Neuronal stem cell (in vitro differentiated cells): Measurements from ENCODE around the gene UGT1A4.

Experiments
- DNase-seq: peaks from one replicate; pipeline ENCODE4 v3.0.0-alpha.2; 2013; ENCODE audit warnings: low spot score
- H2AFZ ChIP-seq: one replicate; pipeline ENCODE4 v1.6.1; 2013; ENCODE audit warnings: mild to moderate bottlenecking, low read length, inconsistent platforms
- H2AK5ac ChIP-seq: 2 replicates; pipeline ENCODE4 v1.6.1; 2013; ENCODE audit warnings: low read depth, mild to moderate bottlenecking, inconsistent platforms, low read length, moderate library complexity, mixed read lengths
- H2BK120ac ChIP-seq: 2 replicates; pipeline ENCODE4 v1.6.1; 2013; ENCODE audit warnings: low read depth, mild to moderate bottlenecking, inconsistent platforms, low read length, moderate library complexity, mixed read lengths
- H2BK12ac ChIP-seq: one replicate; pipeline ENCODE4 v1.6.1; 2013; ENCODE audit warnings: low read length, inconsistent platforms
- H2BK15ac ChIP-seq: 2 replicates; pipeline ENCODE4 v1.6.1; 2013; ENCODE audit warnings: mild to moderate bottlenecking, low read length, inconsistent platforms, mixed read lengths
- H2BK5ac ChIP-seq: one replicate; pipeline ENCODE4 v1.6.1; 2013; ENCODE audit warnings: inconsistent platforms, mild to moderate bottlenecking, low read length, moderate library complexity
- H3K14ac ChIP-seq: one replicate; pipeline ENCODE4 v1.6.1; 2013; ENCODE audit warnings: low read length, inconsistent platforms
- H3K18ac ChIP-seq: 2 replicates; pipeline ENCODE4 v1.6.1; 2013; ENCODE audit warnings: low read length, inconsistent platforms
- H3K23ac ChIP-seq: 2 replicates; pipeline ENCODE4 v1.6.1; 2013; ENCODE audit warnings: low read depth, mild to moderate bottlenecking, mixed read lengths, low read length, inconsistent platforms; ENCODE audit not compliant: poor library complexity
- H3K27ac ChIP-seq: replicated peaks from 3 replicates; pipeline ENCODE4 v1.5.1; 2013; ENCODE audit warnings: low read length, inconsistent platforms
- H3K27me3 ChIP-seq, 3 experiments: 2 replicates each; pipeline ENCODE4 v1.6.1; 2013; ENCODE audit warnings: low read length in 3 of 3, mild to moderate bottlenecking in 2 of 3, inconsistent platforms in 1 of 3, low read depth in 1 of 3, mixed read lengths in 1 of 3, moderate library complexity in 1 of 3; ENCODE audit not compliant: control insufficient read depth in 3 of 3, insufficient read depth in 3 of 3
- H3K36me3 ChIP-seq, 2 donors: replicated peaks in 1 of 2; 2 replicates each; pipeline ENCODE4 v1.6.1; 2013; ENCODE audit warnings: low read length in 2 of 2; ENCODE audit not compliant: control insufficient read depth in 2 of 2, insufficient read depth in 2 of 2
- H3K4ac ChIP-seq: 2 replicates; pipeline ENCODE4 v1.6.1; 2013; ENCODE audit warnings: inconsistent platforms, mild to moderate bottlenecking, low read length, moderate library complexity
- H3K4me1 ChIP-seq, 2 donors: 1 replicate in 1 of 2; 2 replicates in 1 of 2; pipeline ENCODE4 v1.6.1; 2013; ENCODE audit warnings: low read length in 2 of 2, low read depth in 1 of 2; ENCODE audit not compliant: control insufficient read depth in 2 of 2, insufficient read depth in 1 of 2
- H3K4me2 ChIP-seq: one replicate; pipeline ENCODE4 v1.6.1; 2013; ENCODE audit warnings: mild to moderate bottlenecking, low read length, inconsistent platforms; ENCODE audit not compliant: insufficient read depth, poor library complexity, severe bottlenecking
- H3K4me3 ChIP-seq, 2 donors: 2 replicates each; pipeline ENCODE4 v1.5.1; 2013; ENCODE audit warnings: low read length in 2 of 2, mild to moderate bottlenecking in 2 of 2, inconsistent platforms in 1 of 2, moderate library complexity in 1 of 2
- H3K79me1 ChIP-seq: one replicate; pipeline ENCODE4 v1.6.1; 2013; ENCODE audit warnings: low read depth, mild to moderate bottlenecking, inconsistent platforms, low read length, moderate library complexity
- H3K9ac ChIP-seq: one replicate; pipeline ENCODE4 v1.6.1; 2013; ENCODE audit warnings: mild to moderate bottlenecking, low read depth, low read length, inconsistent platforms; ENCODE audit not compliant: poor library complexity
- H3K9me3 ChIP-seq, 2 donors: replicated peaks in 1 of 2; 2 replicates each; pipeline versions ENCODE3 to v1.6.1; 2013; ENCODE audit warnings: low read length in 2 of 2, mild to moderate bottlenecking in 2 of 2, inconsistent platforms in 1 of 2, low read depth in 1 of 2, mixed read lengths in 1 of 2, moderate library complexity in 1 of 2; ENCODE audit not compliant: control insufficient read depth in 2 of 2, insufficient read depth in 1 of 2
- H4K8ac ChIP-seq: one replicate; pipeline ENCODE4 v1.6.1; 2013; ENCODE audit warnings: low read depth, mild to moderate bottlenecking, inconsistent platforms, low read length, moderate library complexity
- H4K91ac ChIP-seq: one replicate; pipeline ENCODE4 v1.6.1; 2013; ENCODE audit warnings: low read length, low read depth, mild to moderate bottlenecking, inconsistent platforms; ENCODE audit not compliant: poor library complexity
- WGBS, 2 donors: extraction: QIAGEN DNeasy Blood & Tissue Kit; methylation state at CpG; one replicate each; pipeline ENCODE4 v1.1.7; 2013; ENCODE audit warnings: missing lambda C conversion rate in 2 of 2, mixed read lengths in 1 of 2; ENCODE audit not compliant: insufficient read length in 2 of 2, insufficient replicate concordance in 1 of 2; ENCODE audit errors: extremely low coverage in 2 of 2; 5-methylcytosine and 5-hydroxymethylcytosine counted together

Gene UGT1A4

DNA sequence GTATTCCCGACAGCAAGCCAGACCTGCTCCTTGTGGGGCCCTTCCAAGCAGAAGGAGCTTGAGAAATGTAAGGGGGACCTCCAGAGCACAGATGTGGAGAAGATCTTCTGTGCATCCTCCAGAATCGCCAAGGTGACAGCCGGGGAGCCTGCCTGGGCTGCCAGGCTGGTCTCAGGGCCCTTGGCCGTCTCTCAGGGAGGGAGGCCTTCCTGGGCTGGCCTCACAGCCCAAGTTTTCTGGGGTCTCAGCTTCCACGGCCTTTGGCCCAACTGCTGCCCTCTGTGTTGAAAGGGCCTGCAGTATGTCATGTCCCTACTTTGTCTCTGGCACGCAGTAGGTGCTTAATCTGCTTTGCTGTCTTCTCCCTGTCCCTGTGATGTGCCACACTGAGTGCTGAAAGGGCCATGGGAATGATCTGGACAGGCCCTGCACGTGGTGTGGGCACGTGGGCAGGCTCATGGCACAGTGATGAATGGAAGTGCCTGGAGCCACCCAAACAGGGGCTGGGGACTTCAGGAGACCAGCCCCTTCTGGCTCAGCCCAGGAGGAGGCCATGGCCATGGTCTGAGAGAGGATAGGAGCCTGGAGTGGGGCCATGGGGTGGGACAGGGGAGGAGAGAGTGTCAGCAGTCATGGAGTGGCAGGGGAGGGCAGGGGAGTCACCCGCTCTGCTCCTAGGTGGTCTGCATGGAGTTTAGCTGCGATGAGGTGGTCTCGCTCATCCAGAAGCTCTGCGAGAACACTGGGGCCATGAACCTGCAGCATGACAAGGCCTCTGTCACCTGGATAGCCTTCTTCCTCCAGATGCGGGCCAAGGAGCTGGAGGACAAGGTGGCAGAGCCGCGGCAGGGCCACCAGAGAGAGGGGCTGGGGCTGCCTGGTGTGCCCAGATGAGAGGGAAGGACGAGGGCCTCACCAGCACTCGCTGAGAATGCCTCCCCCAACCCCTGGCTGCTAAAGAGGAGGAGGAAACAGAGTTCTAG lies 100.4 kb downstream of the UGT1A4 start:
- Histone ChIP-seq H3K18ac (no peak overlapping the region), H2BK12ac (no peak overlapping the region), H2BK15ac (peak overlapping the region; percentile 35), H2BK120ac (no peak overlapping the region), H3K23ac (no peak overlapping the region), H4K8ac (no peak overlapping the region), H3K4me2 (no peak overlapping the region), H3K27me3 (peaks cover 0 to 3% (median 0%) of the 10 kb centered on the region in 3 experiments), H3K27ac (no peak overlapping the region), H3K9ac (no peak overlapping the region), H3K79me1 (no peaks in the 10 kb centered on the region), H2AFZ (no peak overlapping the region), H4K91ac (no peak overlapping the region), H2AK5ac (peak overlapping the region; percentile 49), H3K36me3 (no peaks in the 10 kb centered on the region), H3K4ac (no peak overlapping the region), H3K9me3 (no peaks in the 10 kb centered on the region), H2BK5ac (no peak overlapping the region), H3K4me3 (no peak overlapping the region), H3K4me1 (peaks cover 0 to 2% of the 10 kb centered on the region in 2 donors), H3K14ac (peak overlapping the region; percentile 42)
- WGBS, 2 donors: no CpG with 5 or more reads among the region's 17 CpGs
- DNase-seq: no peak

DNA sequence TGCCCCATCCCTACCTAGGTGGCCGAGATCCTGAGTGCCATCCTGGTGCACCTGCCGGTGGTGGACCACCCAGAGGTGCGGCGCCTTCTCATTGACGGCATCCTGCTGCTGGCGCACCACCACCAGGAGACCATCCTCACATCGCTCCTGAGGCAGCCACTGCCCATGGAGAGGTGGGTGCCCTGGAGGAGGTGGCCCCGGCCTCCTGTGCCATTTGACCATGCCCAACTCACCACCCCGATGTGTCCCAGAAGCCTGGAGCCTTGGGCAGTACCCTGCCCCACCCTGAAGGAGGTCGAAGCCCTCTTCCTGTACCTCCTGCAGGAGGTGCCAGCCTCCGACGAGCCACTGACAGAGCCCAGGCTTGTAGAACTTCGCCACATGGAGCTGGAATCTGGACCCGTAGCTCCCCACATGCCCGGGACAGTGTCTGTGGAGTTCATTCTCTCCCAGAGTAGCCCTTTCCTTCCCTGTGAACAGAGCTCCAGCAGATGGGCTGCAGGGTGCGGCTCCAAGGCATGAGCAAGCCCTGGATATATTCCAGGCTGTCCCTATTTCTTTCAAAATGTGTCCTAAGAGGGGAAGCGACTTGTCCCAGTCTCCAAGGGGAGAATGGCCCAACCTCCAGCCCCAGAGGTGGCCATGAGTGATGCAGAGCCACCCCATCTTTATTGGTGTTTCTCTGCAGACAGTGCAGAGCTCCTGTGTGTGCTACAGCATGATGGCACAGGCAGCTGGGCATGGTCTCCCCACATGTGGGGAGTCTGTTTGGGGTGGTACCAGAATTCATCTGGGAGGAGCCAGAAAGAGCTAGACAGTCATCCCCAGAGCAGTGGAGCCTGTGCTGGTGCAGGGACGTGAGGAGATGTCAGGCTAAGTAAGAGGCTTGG lies 101.6 kb downstream of the UGT1A4 start:
- no peak overlapping the region for H3K14ac ChIP-seq
- DNase-seq: no peak

GRCh38 chr2:233820774-233821105 lies 102.2 kb downstream of the UGT1A4 start:
- H3K9me3 ChIP-seq: no peaks in the 10 kb centered on the region
- no peaks in the 10 kb centered on the region for H3K36me3 ChIP-seq
- H2BK15ac ChIP-seq: no peak overlapping the region
- peaks cover 0 to 3% (median 0%) of the 10 kb centered on the region in 3 experiments for H3K27me3 ChIP-seq
- no peak overlapping the region for H3K4ac ChIP-seq
- no peak overlapping the region for H2AK5ac ChIP-seq
- H3K4me3 ChIP-seq: no peak overlapping the region
- H3K79me1 ChIP-seq: no peaks in the 10 kb centered on the region
- H3K4me1 ChIP-seq: peaks cover 0 to 2% of the 10 kb centered on the region in 2 donors
- DNase-seq: no peak
- H3K27ac ChIP-seq: no peak overlapping the region
- no peak overlapping the region for H2BK12ac ChIP-seq
- no peak overlapping the region for H2BK5ac ChIP-seq
- peak overlapping the region; percentile 27 for H3K18ac ChIP-seq
- no peak overlapping the region for H3K23ac ChIP-seq
- no peak overlapping the region for H4K8ac ChIP-seq
- H2BK120ac ChIP-seq: no peak overlapping the region
- H2AFZ ChIP-seq: no peak overlapping the region
- H4K91ac ChIP-seq: no peak overlapping the region
- H3K9ac ChIP-seq: no peak overlapping the region
- H3K4me2 ChIP-seq: no peak overlapping the region
- H3K14ac ChIP-seq: no peak overlapping the region
- no CpG with 5 or more reads among the region's 6 CpGs for WGBS, 2 donors

More for the DNA sequence above, 101.6 kb downstream of the UGT1A4 start:
- H3K27me3 ChIP-seq: peaks cover 0 to 3% (median 0%) of the 10 kb centered on the region in 3 experiments
- no peak overlapping the region for H2BK120ac ChIP-seq
- H4K8ac ChIP-seq: no peak overlapping the region
- no peak overlapping the region for H3K23ac ChIP-seq
- no peak overlapping the region for H2BK15ac ChIP-seq
- peak overlapping the region; percentile 30 for H2BK5ac ChIP-seq
- no peak overlapping the region for H2AFZ ChIP-seq
- no CpG with 5 or more reads among the region's 18 CpGs for WGBS, 2 donors
- H3K18ac ChIP-seq: peak overlapping the region; percentile 59
- peaks cover 0 to 2% of the 10 kb centered on the region in 2 donors for H3K4me1 ChIP-seq
- no peak overlapping the region for H3K4ac ChIP-seq
- no peaks in the 10 kb centered on the region for H3K79me1 ChIP-seq
- no peak overlapping the region for H2BK12ac ChIP-seq
- H3K36me3 ChIP-seq: no peaks in the 10 kb centered on the region
- H3K4me2 ChIP-seq: no peak overlapping the region
- H3K9ac ChIP-seq: no peak overlapping the region
- H3K4me3 ChIP-seq: no peak overlapping the region
- no peak overlapping the region for H4K91ac ChIP-seq
- H3K9me3 ChIP-seq: no peaks in the 10 kb centered on the region
- H3K27ac ChIP-seq: no peak overlapping the region
- no peak overlapping the region for H2AK5ac ChIP-seq

GRCh38 chr2:233821196-233821595 lies 102.7 kb downstream of the UGT1A4 start:
- Histone ChIP-seq H2AFZ (no peak overlapping the region), H3K4me2 (no peak overlapping the region), H3K36me3 (no peaks in the 10 kb centered on the region), H4K8ac (no peak overlapping the region), H3K9me3 (no peaks in the 10 kb centered on the region), H3K79me1 (no peaks in the 10 kb centered on the region), H3K4me1 (peaks cover 0 to 2% of the 10 kb centered on the region in 2 donors), H3K14ac (no peak overlapping the region), H3K18ac (no peak overlapping the region), H2BK120ac (no peak overlapping the region), H4K91ac (no peak overlapping the region), H2AK5ac (no peak overlapping the region), H2BK15ac (no peak overlapping the region), H3K27ac (no peak overlapping the region), H3K27me3 (peaks cover 0 to 3% (median 0%) of the 10 kb centered on the region in 3 experiments), H3K23ac (no peak overlapping the region), H2BK12ac (no peak overlapping the region), H2BK5ac (no peak overlapping the region), H3K9ac (no peak overlapping the region), H3K4ac (no peak overlapping the region), H3K4me3 (no peak overlapping the region)
- WGBS, 2 donors: no CpG with 5 or more reads among the region's 3 CpGs
- no peak for DNase-seq
